Activated T-cell treated with anti-CD3 and anti-CD28 coated beads for 1 hour (primary cell): Measurements from ENCODE around the gene CCDC17.

Experiments used
- DNase-seq: peaks from one replicate; pipeline ENCODE4 v3.0.0-alpha.2; 2020; ENCODE audit warnings: low read depth

Gene CCDC17

DNA sequence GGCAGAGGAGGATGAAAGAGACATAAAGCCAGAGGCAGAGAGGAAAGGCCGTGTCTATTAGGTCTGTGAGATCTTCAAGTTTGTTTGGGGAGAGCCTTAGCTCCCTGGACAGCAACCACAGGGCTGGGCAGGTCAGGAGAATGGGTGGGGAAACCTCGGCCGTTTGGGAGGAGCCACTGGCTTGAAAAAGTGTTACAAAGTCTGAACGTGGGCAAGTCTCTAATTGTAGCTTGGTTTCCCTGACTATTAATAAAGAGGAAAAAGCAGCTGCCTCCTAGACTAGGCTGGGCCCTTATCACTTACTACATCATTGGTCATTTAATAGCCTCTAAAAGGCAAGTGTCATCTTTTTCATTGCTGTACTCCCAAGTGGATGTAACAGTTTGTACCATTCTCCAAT is at the start of gene CCDC17:
CCDC17 (minus strand) TSS at position 83 of the 400 bp plus-strand sequence. CDS start 145 bp downstream, outside the sequence.
- no peak for DNase-seq

- DNase-seq = no peak
These were observed 46.2 kb upstream of the CCDC17 start for GRCh38 chr1:45669859-45670655.

GRCh38 chr1:45669379-45669778 is 45.5 kb upstream of the CCDC17 start:
- DNase-seq = no peak

- DNase-seq = no peak
These were observed 44.7 kb upstream of the CCDC17 start for GRCh38 chr1:45668526-45668925.

GRCh38 chr1:45667321-45668111 is 43.7 kb upstream of the CCDC17 start:
- DNase-seq = no peak

- DNase-seq = no peak
These were observed 43.0 kb upstream of the CCDC17 start for GRCh38 chr1:45666836-45667235.

GRCh38 chr1:45660336-45660735 is 36.5 kb upstream of the CCDC17 start:
- DNase-seq = no peak

DNA sequence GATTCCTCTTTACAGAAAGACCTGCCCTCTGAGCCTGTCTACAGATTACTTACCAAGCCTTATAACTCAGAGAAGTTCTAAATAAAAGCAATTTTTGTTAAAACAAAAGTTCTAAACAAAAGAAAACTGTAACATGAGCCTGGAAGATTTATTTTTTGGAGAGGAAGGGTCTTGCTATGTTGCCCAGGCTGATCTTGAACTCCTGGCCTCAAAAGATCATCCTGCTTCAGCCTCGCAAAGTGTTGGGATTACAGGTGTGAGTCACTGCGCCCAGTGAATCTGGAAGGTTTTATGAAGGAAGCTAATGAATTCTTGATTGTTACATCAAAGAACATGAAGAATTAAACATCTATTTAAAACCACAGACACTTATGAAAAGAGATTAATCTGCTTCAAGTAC is 35.4 kb upstream of the CCDC17 start:
- no peak for DNase-seq

GRCh38 chr1:45658171-45658570 is 34.3 kb upstream of the CCDC17 start:
- DNase-seq = no peak

DNA sequence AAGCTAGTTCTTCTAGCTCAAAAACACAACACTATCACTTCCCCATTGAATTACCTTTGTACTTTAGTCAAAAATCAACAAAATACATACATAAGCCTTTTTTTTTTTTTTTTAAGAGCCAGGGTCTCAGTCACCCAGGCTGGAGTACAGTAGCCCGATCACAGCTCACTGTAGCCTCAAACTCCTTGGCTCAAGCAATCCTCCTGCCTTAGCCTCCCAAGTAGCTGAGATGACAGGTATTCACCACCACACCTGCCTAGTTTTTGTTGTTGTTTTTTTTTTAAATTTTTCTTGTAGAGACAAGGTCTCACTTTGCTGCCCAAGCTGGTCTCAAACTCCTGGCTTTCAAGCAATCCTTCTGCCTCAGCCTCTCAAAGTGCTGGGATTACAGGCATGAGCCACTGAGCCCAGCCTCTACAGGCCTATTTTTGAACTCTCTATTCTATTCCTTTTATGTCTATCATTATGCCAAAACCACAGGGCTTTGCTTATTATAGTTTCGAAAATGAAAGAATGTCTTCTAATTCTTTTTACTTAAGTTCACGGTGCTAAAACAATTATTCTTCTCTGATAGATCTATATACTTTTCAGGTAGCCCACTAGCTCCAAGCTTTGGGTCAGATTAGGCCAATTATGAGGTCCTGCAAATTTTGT is 32.8 kb upstream of the CCDC17 start:
- DNase-seq = no peak

GRCh38 chr1:45654540-45655280 is 30.9 kb upstream of the CCDC17 start:
- DNase-seq = no peak

DNA sequence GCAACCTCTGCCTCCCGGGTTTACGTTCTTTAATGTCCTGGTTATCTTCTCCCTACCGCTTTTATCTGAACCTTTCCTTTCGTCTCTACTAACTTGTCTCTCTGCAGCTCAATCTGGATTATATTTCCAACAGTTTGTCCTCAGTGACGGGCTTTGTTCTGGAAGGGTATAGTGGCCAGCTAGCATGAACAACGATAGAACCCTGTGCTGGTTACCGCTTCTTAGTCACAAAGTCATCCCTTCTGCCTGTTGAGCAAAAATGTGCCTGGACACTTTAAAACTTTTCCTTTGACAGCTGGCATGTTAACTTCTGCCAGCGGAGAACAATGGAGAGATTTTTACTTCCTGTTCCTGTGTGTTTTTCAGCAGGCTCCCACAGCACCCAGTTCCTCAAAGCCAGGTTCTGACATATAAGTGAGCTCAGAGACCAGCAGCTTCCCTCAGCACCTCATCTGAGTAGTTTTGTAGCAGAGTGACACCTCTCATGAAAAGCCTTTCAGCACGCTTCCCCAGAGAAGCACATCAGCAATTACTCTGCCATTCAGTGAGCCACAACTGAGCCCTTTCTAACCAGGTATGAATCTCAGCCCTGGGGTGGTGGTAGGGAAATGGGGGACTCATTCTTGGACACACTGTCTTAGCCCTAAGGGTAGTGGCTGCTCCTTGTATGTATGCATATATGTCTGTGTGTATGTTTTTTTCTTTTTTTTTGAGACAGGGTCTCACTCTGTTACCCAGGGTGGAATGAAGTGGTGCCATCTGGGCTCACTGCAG is 23.6 kb upstream of the CCDC17 start:
- no peak for DNase-seq

DNA sequence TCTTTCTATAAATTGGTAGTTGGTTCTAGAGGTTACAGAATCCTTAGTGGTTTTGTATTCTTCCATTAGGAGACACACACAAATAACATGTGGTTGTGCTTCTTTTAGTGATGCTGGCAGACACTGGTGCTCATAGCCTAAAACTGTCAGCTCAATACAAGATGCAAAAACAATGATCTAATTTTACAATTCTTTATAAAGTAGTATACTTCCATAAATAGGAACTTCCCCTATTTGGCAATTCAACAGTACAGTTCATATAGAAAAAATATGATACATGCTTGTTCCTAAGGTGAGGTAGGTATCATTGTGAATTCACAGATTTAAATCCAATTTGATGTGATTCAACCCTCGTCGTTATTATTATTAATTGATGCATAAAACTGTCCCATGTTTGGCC is 20.8 kb upstream of the CCDC17 start:
- DNase-seq = no peak

DNA sequence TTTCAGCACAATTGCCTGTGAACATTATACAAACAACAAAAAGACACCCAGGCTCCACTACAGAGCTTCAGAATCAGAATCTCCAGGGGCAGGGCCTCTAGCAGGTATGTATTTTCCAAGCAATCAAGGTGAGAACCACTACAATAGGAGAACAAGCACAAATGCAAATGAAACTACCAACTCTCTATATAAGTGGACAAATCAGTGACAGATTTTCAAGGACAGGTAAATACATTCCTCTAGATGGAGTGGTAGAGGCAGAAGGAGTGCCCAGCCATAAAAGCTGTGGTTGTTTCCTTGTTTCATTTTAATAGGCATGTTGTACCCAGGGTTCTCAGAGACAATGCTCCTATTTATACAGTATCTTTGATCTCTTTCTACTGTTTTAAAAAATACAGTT is 20.1 kb upstream of the CCDC17 start:
- DNase-seq = no peak

- DNase-seq = no peak
These were observed 19.5 kb upstream of the CCDC17 start for GRCh38 chr1:45643321-45643720.

DNA sequence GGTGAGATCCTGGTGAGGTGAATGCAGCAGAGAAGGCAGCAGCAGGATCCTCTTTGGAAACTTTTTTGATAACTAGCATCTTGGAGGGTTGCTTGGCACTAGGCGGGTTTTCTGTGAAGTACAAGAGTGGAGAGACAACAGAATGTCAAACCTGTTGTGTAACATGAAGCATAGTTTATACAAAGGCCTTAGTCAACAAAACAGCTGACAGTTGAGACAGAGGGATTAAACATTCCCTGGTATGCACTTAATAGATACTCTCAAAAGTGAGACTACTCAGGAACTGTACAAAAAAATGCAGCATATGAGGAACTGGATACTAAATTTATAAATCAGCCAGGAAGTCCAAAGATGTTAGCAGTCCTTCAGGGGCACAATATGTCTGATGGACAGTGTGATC is 16.4 kb upstream of the CCDC17 start:
- no peak for DNase-seq

DNA sequence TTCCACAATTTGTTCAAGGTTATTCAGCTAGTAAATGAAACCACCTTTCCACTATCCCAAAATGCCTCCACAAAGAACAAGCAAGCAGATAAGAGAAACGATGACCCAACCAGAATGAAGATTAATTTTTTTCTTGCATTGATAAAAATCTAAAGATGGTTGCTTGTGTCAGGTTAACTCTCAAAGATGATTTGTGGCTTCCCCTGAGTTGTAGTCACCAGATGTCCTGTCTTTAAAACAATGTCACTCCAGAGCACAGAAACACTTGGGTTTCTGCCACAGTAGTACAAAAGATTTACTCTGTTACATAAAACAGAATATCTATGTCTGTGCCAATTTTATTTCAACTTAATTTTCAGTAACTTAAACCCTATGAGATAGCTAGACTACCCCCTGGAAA is 11.4 kb upstream of the CCDC17 start:
- DNase-seq = no peak

- DNase-seq = no peak
These were observed 6.6 kb upstream of the CCDC17 start for GRCh38 chr1:45630429-45630828.

DNA sequence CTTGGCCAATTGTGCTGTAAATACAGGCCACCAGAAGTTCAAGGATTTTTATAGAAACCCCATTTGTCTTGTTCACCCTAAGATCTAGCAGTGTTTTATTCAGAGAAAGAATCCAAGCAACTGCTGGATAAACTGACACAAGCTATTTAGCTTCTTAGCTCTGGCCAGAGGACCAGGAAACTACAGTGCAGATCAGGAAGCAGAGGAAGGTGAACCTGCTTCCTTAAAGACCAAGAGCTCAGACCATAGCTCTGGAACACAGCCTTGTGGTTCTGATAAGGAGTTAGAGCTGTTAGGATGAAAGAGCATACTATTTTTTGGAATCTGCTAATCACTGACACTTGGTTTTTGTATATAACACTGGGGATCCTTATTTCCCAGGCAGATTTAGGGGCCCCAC is 5.2 kb upstream of the CCDC17 start:
- no peak for DNase-seq

GRCh38 chr1:45622524-45623394 is 1.1 kb downstream of the CCDC17 start:
- no peak for DNase-seq
